Astrocyte of the spinal cord (primary cell): ENCODE results near the gene KBTBD12.
"Not testable (repeated sequence)": the region's sequence is repeated elsewhere in the genome, so short reads cannot be mapped to it uniquely, and the experiment has no call there.

Experiments used
- DNase-seq: peaks from one replicate; pipeline ENCODE4 v3.0.0; 2011; ENCODE audit warnings: low read depth, low spot score
- H3K4me3 ChIP-seq: 2 replicates; pipeline ENCODE4 v1.5.1; 2011; ENCODE audit warnings: low read depth, mild to moderate bottlenecking, low read length, moderate library complexity
- CTCF ChIP-seq: IDR thresholded peaks from 2 replicates; pipeline ENCODE4 v1.5.1; 2012; ENCODE audit warnings: low read depth, mild to moderate bottlenecking, low read length, inconsistent platforms
- in situ Hi-C: cut with HindIII; loops from 2 replicates; pipeline ENCODE4 v1.10.0; 2017; ENCODE audit warnings: low sequenced_read_pairs

KBTBD12 gene

DNA sequence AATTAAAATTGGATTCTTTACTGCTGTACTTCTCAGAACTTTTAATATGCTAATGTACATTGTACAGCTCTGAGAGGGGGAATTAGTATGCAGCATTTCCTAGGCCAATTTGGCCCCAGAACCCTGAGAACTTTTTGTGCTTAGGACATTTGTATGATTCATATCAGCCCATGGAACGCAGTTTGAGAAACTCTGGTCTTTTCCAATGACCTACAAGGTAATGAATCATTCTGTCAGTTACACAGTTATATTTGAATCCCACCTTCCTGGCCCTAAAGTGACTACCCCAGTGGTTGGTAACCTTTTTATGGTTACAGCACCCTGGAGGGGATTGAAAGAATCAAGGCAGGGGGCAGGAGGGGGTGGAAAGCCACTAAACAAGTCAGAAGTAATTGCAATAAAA is 25.6 kb upstream of the KBTBD12 start:
- TF ChIP-seq CTCF, result no peak
- in situ Hi-C loops, result no loop called here
- DNase-seq, result peak; percentile 65
- H3K4me3 ChIP-seq, result no peak overlapping the region

DNA sequence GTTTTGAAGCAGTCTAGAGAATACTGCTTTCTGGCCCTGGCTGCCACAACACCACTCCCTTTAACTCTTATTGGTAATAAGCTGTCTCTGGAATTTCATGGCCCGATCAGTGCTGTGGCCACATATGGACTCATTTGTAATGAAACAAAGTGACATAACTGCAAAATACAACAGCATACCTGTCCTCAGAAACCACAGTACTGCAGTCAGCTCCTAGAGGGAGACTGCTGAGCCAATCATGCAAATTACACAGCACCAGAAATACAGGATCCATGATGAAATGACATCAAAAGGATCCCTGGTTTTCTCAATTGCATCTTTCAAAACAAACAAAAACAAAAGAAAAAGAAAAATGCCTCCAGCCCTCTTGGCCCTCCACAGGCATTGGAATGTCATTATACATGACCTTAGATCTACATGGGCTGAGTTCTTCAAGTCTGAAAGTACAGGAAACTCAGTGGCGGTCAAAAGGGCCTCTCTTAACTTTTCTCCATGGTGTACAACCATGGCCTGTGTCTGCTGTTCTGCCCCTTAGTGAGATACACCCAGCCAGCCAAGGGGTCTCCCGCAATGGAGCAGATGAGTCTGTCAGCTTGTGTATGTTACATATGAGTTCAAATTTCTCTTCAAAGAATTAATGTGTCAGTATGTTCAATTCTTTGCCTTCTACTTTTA is 24.9 kb upstream of the KBTBD12 start:
- TF ChIP-seq CTCF, result no peak
- DNase-seq, result peak; percentile 17
- in situ Hi-C loops, result no loop called here
- H3K4me3 ChIP-seq, result no peak overlapping the region

DNA sequence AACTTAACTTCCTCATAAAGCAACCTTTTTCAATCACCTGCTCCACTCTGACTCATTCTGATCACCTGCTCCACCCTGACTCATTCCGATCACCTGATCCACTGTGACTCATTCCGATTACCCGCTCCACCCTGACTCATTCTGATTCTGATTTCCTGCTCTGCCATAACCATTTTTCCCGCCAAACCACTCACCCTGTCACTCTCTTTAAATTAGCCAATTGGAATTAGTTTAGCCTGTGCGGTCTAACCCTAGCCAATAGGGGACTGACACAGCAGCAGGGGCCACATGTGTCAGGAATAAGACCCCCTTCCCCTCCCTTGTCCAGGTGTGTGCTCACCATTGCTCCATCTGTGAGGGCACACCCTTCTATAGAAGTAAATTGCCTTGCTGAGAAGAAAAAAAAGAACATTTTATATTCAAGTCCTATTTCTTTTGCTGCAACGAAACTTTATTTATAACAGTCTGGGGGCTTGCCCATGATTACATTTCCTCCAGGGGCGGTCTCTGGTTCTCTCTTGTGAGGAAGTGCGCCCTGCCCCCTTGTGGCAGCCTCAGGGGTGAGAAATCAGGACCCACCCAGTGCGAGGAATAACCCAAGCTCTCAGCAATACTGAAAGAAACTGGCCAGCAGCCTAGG is 24.3 kb upstream of the KBTBD12 start:
- in situ Hi-C loops, H3K4me3 ChIP-seq: not testable (repeated sequence)
- peak; percentile 37 for DNase-seq

DNA sequence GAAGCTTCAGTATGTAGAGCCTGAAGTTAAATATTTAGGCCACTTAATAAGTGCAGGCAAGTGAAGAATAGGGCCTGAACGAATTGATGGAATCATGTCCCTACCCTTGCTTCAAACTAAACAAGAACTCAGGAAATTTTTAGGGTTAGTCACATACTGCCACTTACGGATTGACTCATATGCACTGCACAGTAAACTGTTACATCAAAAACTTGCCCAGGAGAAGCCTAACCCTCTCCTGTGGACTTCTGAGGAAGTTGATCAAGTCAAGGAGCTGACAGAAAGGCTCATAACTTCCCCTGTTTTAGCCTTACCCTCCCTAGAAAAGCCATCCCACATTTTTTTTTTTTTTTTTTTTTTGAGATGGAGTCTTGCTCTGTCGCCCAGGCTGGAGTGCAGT is 20.6 kb upstream of the KBTBD12 start:
- no peak overlapping the region for H3K4me3 ChIP-seq
- no peak for DNase-seq
- TF ChIP-seq CTCF, result no peak
- in situ Hi-C loops, result no loop called here

DNA sequence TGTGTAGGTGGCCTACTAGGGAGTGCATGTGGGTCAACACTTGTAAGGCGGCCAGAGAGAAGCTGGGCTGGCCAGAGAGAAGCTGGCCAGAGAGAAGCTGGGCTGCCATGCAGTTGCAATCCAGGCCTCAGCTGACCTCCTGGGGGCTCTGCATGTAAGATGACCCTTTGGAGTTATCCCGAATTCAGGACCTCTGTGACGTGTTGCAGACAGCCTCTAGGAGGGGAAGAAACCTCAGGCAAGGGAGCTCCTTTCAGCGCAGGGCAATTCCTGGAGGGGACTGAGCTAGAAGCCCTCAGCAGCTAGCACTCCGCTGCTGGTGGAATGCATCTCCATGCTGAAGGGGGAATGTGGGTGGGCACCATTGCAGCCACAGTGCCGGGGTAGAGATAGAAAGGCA is 15.8 kb upstream of the KBTBD12 start:
- DNase-seq, result no peak
- H3K4me3 ChIP-seq, result no peak overlapping the region
- TF ChIP-seq CTCF, result no peak
- in situ Hi-C loops, result no loop called here

DNA sequence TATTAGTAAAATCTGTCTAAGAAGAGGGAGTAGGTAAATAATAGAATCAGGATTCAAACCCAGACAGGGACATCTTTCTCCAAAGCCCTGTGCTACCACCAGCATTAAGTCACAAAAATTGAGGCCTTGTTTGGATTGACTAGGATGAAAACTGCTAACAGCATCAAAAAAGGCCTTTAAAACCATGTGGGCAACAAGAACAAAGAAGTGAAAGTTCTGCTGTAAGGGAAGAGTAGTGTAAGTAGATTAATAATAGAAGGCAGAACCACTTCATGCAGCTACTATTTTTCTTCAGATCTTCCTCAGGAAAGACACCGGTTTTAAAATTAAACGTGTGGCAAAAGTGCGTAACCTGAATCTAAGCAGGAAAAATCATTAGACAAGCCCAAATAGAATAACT is 15.3 kb upstream of the KBTBD12 start:
- DNase-seq, result no peak
- in situ Hi-C loops, result no loop called here
- H3K4me3 ChIP-seq, result no peak overlapping the region
- no peak for TF ChIP-seq CTCF

GRCh38 chr3:127900536-127900935 is 14.5 kb upstream of the KBTBD12 start:
- no peak for DNase-seq

More at GRCh38 chr3:127900536-127900935, 14.5 kb upstream of the KBTBD12 start:
- no peak for TF ChIP-seq CTCF
- in situ Hi-C loops, result no loop called here
- no peak overlapping the region for H3K4me3 ChIP-seq
